GM03348 (cell line): ENCODE results near the gene CCDC178.

ENCODE experiments used
- DNase-seq: peaks from one replicate; pipeline ENCODE4 v3.0.0; 2012; ENCODE audit warnings: low spot score

Gene CCDC178

GRCh38 chr18:32911660-32912284 is 528.7 kb downstream of the CCDC178 start:
- DNase-seq = peak; percentile 20

GRCh38 chr18:32910694-32911296 is 529.7 kb downstream of the CCDC178 start:
- no peak for DNase-seq

DNA sequence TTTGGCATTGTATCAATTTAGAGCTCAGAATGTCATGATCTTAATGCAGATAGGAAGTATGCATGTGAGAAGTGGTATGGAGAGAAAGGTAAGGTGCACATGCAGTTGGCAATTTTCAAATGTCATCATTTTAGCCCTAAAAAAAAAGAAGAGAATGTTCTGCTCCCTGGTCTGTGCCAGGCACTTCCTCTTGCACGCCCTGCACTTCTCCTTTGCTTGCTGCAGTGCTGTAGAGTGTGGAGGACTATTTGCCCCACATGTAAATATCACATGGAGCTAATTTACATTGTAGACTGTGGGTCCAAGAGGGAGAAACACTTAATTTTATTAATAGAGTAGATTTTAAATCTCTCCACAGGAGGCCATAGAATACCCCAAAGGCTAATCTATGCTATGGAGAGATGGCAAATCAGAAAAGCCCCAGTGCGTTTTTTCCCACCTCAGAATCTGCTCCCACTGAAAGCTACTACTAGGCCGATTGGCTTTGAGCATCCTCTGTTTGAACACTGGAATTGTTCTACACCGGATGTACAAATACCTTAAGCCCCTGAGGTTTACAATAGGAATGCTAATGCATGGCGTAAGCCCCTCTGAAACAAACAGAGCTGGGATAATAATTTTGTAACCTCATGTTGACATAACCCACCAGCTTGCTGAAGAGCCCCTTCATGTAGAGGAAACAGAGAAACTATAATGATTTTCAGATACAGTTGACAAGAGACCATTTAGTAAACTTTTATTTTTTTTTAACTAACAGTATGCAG is 530.5 kb downstream of the CCDC178 start:
- DNase-seq = no peak

DNA sequence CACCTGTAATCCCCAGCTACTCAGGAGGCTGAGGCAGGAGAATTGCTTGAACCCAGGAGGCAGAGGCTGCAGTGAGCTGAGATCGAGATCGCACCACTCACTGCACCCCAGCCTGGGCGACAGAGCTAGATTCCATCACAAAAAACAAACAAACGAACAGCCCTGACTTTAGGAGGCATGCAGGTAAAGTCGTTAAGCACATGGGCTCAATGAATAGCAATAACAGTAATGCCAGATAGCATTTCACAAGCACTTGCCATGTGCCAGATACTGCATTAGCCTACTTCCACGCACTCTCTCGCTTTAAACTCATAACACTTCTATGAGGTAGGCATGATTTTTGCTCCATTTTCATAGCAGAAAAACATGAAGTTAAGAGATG is 532.1 kb downstream of the CCDC178 start:
- DNase-seq = no peak

GRCh38 chr18:32907648-32908423 is 532.7 kb downstream of the CCDC178 start:
- no peak for DNase-seq

DNA sequence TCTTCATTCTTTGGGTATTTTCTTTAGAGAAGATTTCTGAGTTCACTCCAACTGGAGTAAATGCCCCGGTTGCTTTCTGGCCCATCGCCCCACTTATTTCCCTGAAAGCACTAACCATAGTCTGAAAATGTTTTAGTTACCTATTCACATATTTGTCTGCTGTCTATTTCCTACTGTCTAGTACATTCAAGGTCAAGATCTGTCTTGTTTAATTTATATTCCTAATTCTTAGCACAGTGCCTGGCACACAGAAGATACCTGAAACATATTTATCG is 533.3 kb downstream of the CCDC178 start:
- DNase-seq = no peak

- DNase-seq = no peak
These were observed 533.8 kb downstream of the CCDC178 start for GRCh38 chr18:32906506-32907310.

DNA sequence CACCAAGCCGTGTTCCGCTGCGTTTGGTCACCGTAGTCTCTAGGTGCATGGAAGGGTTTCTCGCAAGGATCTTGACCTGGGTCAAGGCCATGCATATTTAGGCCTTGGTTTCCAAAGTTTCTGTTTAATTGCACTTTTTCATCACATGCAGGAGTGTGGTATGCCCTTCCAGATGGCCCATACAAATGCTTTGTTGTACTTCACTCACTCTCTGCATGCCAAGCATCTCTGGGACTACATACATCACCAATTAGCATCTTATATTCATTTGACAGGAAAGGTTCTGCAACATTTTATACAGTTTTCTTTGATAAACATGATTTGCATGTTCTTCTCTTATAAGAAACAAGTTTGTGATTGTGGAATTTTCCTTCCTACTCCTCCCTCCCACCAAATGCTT is 534.9 kb downstream of the CCDC178 start:
- no peak for DNase-seq

- no peak for DNase-seq
These were observed 537.8 kb downstream of the CCDC178 start for GRCh38 chr18:32902568-32903330.

GRCh38 chr18:32899819-32900218 is 540.7 kb downstream of the CCDC178 start:
- DNase-seq = no peak

- DNase-seq = no peak
These were observed 543.6 kb downstream of the CCDC178 start for GRCh38 chr18:32896776-32897547.

DNA sequence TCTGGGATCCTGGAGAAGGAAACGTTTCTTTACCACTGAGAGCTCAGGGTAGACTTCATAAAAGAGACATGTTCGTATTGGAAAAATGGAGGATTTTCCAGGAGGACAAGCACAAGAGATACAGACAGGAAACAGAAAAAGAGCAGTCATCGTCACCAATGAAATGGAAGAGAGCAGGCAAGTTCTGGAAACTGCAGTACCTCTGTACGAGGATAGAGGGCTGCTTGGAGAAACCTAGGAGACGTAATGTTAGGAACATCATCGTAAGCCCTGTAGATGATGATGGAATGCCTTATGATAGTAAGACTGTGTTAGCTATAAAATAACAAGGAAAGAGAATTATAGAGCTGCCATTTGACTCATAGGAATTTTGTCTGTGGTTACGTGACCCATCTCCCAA is 546.6 kb downstream of the CCDC178 start:
- DNase-seq = no peak

DNA sequence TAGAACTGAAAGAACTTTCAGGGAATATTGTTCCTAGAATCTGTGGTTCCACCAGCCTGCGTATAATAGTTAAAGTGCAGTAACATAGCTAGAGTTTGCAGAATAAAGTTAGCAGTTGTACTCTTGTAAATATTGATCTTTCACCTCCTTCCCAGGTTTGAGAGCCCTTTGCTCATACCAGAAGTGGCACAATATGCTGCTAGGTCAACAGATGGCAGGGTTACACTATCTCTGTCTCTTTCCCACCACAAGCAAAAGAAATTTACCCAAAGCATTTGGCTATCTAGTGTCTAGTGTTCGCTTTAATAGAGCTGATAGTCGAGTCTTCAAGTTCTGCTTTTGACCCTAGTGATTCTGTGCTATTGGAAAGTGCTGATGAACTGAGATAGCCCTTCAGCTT is 548.7 kb downstream of the CCDC178 start:
- DNase-seq = no peak

DNA sequence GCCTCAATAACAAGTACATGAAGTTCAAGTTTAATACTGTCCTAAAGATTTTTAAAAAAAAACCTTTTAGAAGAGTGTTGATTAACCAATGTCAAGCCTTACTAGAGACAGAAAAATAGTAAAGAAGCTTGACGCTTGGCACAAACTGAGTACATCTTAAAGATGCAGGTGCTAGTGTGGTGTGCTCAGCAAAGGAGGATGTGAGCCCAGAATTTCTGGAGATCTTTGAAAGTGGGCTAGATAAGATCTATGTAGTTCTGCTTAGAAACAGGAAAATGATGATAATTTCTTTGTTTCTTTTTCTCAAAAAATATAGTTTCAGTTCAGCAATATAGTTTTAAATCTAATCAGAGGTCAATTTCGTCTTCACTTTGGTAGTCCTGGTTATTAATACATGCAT is 549.4 kb downstream of the CCDC178 start:
- no peak for DNase-seq

DNA sequence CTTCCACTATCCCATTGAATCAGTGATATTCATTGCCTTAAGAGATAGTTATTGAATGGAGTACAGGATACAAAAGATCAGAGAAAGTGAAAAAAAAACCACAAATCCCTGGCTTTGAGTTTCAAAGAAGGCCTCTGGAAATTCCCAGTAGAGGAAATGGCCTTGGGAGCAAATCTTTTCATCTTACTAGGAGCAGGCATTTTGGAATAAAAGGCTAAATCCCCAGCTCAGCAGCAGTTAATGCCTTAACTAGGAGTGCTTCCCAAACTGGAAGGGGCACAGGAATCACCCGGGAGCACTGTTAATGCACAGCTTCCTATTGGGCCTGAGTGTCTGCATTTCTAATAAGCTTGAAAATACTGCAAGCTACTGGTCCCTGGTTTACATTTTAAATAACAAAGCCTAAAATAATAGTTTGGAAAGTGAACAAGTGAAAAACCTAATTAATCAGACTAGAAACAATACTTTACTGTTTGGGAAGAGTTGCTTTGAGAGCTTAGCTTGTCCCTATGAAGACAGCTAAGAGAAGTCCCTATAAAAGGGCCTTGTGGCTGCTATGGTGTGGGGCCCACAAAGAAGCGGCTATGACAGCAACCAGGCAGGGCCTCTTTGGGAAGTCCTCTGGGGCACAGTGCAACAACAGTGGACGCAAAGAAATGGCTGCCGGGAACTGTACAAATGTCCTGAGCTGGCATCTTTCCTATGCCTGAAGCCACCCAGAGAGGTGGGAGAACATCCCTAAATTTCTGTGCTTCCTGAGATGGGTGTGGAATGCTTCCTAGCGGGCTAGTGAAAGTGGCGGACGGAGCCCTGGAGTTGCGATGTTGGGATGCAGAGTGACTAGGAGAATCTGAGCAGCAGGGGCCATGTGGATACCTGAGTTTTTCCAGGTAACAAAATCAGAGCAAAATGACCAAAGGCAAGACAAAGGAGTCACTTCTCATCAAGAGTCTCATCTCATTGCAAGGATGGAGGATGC is 550.6 kb downstream of the CCDC178 start:
- no peak for DNase-seq

DNA sequence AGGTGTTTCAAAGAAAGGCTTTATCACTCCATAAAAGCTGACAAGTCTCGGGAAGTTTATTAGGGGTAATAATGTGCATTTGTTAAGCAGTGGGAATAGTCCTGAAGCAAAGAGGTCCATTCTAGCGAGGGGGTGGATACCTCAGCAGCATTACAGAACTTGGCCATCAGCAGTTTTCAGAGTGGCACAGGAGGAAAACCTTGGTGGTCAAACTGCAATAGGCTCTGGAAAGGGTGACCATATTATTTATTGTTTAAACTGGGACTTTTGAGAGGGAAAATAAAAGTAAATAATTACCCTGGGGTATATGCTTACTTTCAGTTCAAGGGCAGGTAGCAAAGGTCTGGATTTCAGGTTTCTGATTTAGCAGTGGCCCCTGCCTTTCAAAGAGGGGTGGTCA is 552.2 kb downstream of the CCDC178 start:
- DNase-seq = no peak
